ENCODE results near the gene ILDR2.

ILDR2 gene

GRCh38 chr1:166969074-166969677, 6.2 kb downstream of the ILDR2 start:
- no peak for DNase-seq

GRCh38 chr1:166960858-166961474, 14.4 kb downstream of the ILDR2 start:
- DNase-seq, result no peak

- no peak for DNase-seq
These were observed 18.5 kb downstream of the ILDR2 start for GRCh38 chr1:166956872-166957271.

GRCh38 chr1:166956057-166956850, 19.1 kb downstream of the ILDR2 start:
- no peak for DNase-seq

GRCh38 chr1:166953491-166953890, 21.8 kb downstream of the ILDR2 start:
- no peak for DNase-seq

DNA sequence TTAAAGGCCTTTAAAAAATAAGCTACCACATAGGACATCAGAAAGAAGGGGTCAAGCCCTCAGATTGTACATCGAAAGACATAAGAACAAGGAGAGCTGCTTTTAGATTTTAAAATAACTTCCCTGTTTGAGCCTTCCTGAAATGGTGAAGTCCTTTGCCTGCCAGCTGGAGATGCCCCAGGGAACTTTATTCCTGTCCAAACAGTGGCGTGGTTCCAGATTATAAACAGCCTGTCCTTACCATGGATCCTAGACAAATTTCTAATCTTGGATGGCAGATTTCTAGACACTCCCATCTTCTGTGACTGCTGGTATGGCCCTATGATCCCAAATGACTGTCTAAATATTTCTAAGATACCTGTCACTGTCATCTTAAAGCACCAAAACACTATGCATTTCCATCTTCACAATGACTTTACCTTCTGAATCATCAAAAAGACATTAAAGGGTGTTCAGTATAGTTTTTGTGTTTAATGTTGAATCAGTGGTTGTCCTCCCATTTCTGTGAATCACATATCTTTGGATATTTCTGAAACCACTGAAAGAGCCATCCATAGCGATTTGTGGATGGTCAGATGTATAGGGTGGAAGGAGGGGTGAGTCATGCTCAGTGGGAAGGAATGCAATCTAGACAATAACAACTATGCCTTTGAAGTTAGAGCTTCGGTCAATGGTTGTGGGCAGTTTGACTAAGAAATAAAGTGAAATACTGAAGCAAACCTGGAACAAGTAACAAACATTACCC, 23.2 kb downstream of the ILDR2 start:
- DNase-seq, result no peak

DNA sequence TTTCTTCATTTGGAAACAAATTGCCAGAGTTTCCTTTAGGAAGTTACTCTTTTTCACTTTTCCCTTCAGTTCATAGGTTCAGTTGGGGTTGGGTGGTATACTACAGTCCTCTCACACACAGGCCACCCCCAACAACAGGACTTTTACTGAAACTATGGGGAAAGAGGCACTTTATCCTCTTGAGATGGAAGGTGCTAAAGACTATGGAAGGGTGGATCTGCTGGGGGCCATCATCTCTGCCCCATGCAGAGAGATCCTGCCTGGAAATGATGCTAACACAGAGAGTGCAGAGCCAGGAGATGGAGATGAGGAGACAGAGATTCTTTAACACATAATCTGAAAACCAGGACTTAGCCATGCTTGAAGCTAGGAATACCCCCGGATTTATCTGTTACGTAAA, 24.3 kb downstream of the ILDR2 start:
- DNase-seq, result no peak

GRCh38 chr1:166950156-166950555, 25.2 kb downstream of the ILDR2 start:
- DNase-seq, result no peak

DNA sequence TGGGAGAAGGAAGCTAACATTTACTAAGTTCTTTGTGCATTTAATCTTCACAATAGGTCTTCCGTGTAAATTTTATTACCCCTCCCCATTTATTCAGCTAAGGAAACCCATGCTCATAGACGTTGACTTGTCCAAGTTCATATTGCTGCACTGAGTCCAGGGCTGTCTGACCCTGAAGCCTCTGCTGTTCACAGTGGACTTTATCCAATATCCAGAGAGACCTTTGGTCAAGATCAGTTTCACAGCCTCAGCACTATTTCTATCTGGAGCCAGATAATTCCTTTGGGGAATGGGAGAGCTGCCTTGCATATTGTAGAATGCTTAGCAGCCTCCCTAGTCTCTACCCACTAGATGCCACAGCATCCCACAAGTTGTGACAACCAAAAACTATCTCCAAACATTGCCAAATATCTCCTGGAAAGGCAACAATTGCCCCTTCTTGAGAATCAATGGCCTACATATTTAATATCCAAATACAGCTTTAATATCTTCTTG, 26.4 kb downstream of the ILDR2 start:
- no peak for DNase-seq

- DNase-seq, result no peak
These were observed 27.8 kb downstream of the ILDR2 start for GRCh38 chr1:166947398-166948043.

DNA sequence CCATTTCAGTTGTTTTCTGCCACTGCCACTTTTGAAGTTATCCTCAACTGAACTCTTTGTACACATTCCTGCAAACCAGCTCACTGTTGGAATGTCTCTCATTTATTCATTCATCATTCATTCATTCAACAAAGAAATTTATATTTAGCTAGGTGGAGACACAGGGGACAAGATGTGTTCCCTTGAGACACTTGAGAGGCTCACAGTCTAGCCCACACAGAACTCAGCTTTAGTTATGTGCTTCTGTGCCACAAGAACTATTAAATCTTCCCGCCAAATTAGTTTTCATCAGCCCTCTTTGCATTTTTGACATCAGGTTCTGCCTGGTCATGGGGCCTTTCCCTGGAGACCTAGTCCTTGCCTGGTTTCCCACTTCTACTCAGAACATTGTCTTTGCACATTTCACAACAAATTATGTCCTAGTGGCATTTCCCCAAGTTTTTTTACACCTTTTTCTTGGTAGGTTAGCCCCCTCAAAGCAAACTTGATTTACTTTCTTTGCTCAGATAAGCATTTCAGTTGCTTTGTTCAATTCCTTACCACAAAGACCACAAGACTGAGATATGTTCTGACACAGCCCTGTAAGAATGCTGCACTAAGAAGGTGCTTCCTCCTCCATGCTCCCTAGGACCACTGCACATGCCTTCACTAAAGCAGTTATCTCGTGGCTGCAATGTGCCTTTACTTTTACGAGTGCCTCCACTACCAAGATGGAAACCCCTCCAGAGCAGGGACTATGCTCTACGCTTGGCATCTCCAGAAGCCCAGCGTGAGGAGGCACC, 31.0 kb downstream of the ILDR2 start:
- DNase-seq, result no peak

DNA sequence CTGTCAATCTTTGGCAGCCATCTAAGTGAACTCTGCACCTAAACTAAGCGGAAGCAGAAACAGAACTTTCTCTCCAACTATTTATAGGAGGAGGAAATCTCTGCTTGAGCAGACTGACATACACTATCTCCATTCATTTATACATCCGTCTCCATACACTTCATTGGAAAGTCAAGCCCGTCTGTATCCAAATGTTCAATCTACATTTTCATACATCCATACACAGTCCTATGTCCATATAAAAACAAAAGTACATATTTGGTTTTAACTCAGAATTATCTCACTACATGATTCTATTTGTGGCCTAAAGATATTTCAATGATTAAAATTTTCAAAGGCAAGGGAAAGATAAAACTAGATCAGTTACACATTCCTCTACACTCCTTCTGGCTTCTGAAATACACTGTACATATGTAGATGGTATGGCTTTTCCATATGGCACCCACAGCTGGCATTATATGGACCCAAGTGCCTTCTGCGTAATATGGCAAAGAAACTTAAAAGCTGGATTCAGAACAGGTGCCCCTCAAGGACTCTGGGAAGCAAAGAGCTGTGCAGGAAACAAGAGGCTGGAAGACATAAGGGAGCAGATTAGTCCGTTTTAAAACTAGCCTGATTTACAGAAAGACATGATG, 35.5 kb downstream of the ILDR2 start:
- no peak for DNase-seq

- no peak for DNase-seq
These were observed 37.4 kb downstream of the ILDR2 start for GRCh38 chr1:166937962-166938361.

DNA sequence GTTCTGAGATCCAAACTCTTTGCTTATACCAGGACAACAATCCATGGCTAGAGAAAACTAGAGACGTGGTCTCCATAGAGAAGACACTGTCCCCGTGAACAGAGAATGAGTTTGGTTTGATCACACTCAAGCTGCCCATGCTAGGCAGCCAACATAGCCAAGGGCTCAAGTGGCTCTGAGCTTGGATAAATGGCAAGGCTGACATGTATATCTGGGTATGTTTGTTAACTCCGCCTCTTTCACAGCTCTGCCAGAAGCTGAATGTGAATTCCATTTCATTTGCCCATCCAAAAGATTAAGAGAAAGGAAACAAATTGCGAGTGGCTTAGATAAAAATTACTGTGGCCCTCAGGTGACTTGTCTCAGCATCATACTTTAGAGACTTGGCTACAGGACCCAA, 38.0 kb downstream of the ILDR2 start:
- no peak for DNase-seq

GRCh38 chr1:166933633-166934032, 41.7 kb downstream of the ILDR2 start:
- DNase-seq, result no peak

- DNase-seq, result no peak
These were observed 42.2 kb downstream of the ILDR2 start for GRCh38 chr1:166933140-166933539.

DNA sequence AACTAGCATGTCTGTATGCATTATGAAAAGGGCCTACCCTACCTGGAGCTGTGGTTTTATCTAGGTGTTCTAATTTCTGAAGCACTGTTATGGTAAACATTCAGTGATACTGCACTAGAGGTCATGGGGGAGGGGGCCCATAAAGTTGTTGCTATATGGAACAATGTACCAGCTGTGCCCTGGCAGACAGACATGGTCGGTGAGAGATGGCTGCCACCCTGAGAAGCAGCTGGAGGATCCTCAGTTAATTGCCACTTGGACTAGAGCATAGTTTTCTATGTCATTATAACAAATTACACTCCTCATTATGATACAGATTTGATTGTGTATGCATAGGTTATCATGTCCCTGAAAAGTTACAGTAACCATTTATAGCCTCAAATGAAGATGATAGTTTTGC, 45.4 kb downstream of the ILDR2 start:
- no peak for DNase-seq

DNA sequence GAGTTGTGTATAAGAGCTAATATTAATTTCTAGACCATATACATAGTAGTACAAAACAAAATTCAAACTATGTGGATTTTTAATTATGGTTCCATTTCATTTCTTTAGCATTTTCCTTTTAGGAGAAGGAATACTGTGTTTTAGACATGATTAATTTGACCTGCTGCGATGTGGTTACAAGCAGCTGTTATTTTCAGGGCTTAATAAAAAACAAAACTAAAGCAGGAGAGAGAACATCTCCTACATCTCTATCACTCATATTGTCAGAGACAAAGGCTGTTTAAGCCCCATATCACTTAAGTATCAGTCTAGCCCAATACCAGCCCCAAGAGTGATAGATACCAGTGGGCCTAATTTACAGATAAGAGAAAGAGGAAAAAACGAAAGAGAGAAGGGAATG, 47.6 kb downstream of the ILDR2 start:
- DNase-seq, result no peak

DNA sequence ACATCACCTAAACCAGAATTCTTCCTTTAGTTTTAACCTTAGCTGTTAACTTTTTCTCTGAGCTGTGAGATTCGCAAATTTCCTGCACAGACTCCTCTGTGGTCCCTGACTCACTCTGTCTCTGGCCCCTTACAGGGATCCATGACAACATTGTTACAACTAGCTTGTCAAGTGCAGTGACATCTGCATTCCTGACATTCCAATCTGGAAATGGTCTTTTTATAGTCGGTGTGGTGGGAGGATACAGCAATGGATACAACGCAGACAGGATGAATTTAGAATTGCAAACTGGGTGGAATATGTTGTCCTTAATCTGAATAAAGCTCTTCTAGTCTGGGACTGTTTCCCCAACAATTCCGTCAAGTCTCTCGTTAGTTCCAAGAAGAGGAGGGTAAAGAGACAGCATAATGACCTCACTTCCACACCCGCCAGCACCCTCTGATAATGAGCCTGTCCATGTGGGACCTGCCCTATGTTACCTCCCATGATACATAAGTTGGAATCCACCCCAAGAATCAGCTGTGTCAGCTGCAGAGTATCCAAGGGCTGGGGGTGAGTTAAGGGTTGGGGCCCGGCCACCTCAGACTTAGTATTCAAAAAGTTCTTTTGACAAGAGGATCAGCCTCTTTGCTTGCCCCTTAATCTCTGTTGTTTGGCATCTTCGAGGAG, 49.4 kb downstream of the ILDR2 start:
- no peak for DNase-seq

GRCh38 chr1:166924823-166925541, 50.4 kb downstream of the ILDR2 start:
- no peak for DNase-seq

All from GF-D8 (cell line).